Colonic mucosa (tissue), 4 donors: ENCODE results near the gene COL1A1. TPM values are rescaled to one million over a fixed set of nuclear protein-coding genes. Genes with fewer than 3 reads are reported as not detected.

Source experiments
- DNase-seq: peaks from one replicate; pipeline ENCODE4 v3.0.0-alpha.2; 2020
- H3K27ac ChIP-seq: fragments of 200-600 bp; one replicate; pipeline ENCODE4 v1.8.0; 2021
- H3K27me3 ChIP-seq: fragments of 200-600 bp; one replicate; pipeline ENCODE4 v1.8.0; 2021
- H3K36me3 ChIP-seq: fragments of 200-600 bp; one replicate; pipeline ENCODE4 v1.8.0; 2021
- H3K4me1 ChIP-seq: fragments of 200-600 bp; one replicate; pipeline ENCODE4 v1.8.0; 2021; ENCODE audit warnings: mild to moderate bottlenecking
- H3K4me3 ChIP-seq: fragments of 200-600 bp; one replicate; pipeline ENCODE4 v1.8.0; 2021
- H3K9ac ChIP-seq, 2 donors: one replicate each; pipeline ENCODE4 v1.7.0; 2013; ENCODE audit warnings: control low read depth in 2 of 2, low read depth in 2 of 2, low read length in 2 of 2
- H3K9me3 ChIP-seq: fragments of 200-600 bp; one replicate; pipeline ENCODE4 v1.8.0; 2021
- CTCF ChIP-seq: fragments of 200-600 bp; IDR thresholded peaks from one replicate; pipeline ENCODE4 v1.8.0; 2022; ENCODE audit warnings: antibody characterized with exemption, mild to moderate bottlenecking
- intact Hi-C: fragments of 100-400 bp; cut with DNase I; formaldehyde crosslinking; loops from one replicate; pipeline ENCODE4 v1.14.1; 2022
- total RNA-seq, 2 donors: library from RNA; stranded (reverse); fragmentation: NEBNext Ultra II Directional in 1 of 2; extraction: Animal tissue kit (Norgen Biotek cat#: 25700) in 1 of 2; gene quantifications; one replicate each; pipeline ENCODE4 v1.2.1, GENCODE V29; 2021
- donor health status: healthy.
- donor health status: DM: no; HTN: no; CAD: no.
- donor health status: DM: no; HTN: no; CAD: no.

Gene COL1A1
- total RNA-seq, 2 donors from 2014 or later = 74.7 to 127 TPM

- no peaks in the 10 kb centered on the region for H3K4me1 ChIP-seq
- intact Hi-C loops = no loop called here
- H3K9ac ChIP-seq = no peak overlapping the region
- no peaks in the 10 kb centered on the region for H3K36me3 ChIP-seq
- no peaks in the 10 kb centered on the region for H3K27me3 ChIP-seq
- no peak for TF ChIP-seq CTCF
- DNase-seq = no peak
- H3K27ac ChIP-seq = no peak overlapping the region
- H3K4me3 ChIP-seq = no peak overlapping the region
- no peaks in the 10 kb centered on the region for H3K9me3 ChIP-seq
Observed at GRCh38 chr17:50219342-50219741, 17.9 kb upstream of the COL1A1 start.

- Histone ChIP-seq H3K27me3 (no peaks in the 10 kb centered on the region), H3K9ac (no peak overlapping the region), H3K4me1 (no peaks in the 10 kb centered on the region), H3K9me3 (no peaks in the 10 kb centered on the region), H3K4me3 (no peak overlapping the region), H3K36me3 (no peaks in the 10 kb centered on the region), H3K27ac (peak overlapping the region; percentile 40)
- TF ChIP-seq CTCF = no peak
- no peak for DNase-seq
- intact Hi-C loops = no loop called here
Observed at GRCh38 chr17:50218771-50219315, 17.4 kb upstream of the COL1A1 start.

- no peaks in the 10 kb centered on the region for H3K27me3 ChIP-seq
- no peaks in the 10 kb centered on the region for H3K36me3 ChIP-seq
- H3K9ac ChIP-seq = no peak overlapping the region
- no peak for DNase-seq
- H3K4me1 ChIP-seq = no peaks in the 10 kb centered on the region
- no peak overlapping the region for H3K4me3 ChIP-seq
- no peaks in the 10 kb centered on the region for H3K9me3 ChIP-seq
- intact Hi-C loops = no loop called here
- TF ChIP-seq CTCF = no peak
- H3K27ac ChIP-seq = peak overlapping the region; percentile 40
Observed at GRCh38 chr17:50218071-50218759, 16.8 kb upstream of the COL1A1 start.

GRCh38 chr17:50217591-50217990 lies 16.2 kb upstream of the COL1A1 start:
- DNase-seq = no peak
- no peaks in the 10 kb centered on the region for H3K4me1 ChIP-seq
- no peaks in the 10 kb centered on the region for H3K9me3 ChIP-seq
- no peaks in the 10 kb centered on the region for H3K36me3 ChIP-seq
- no peak overlapping the region for H3K4me3 ChIP-seq
- H3K27ac ChIP-seq = no peak overlapping the region
- no peak overlapping the region for H3K9ac ChIP-seq
- intact Hi-C loops = no loop called here
- no peak for TF ChIP-seq CTCF
- H3K27me3 ChIP-seq = no peaks in the 10 kb centered on the region

- TF ChIP-seq CTCF = no peak
- Histone ChIP-seq H3K27me3 (no peaks in the 10 kb centered on the region), H3K27ac (no peak overlapping the region), H3K4me3 (no peak overlapping the region), H3K4me1 (no peaks in the 10 kb centered on the region), H3K9ac (no peak overlapping the region), H3K36me3 (no peaks in the 10 kb centered on the region), H3K9me3 (no peaks in the 10 kb centered on the region)
- DNase-seq = no peak
- intact Hi-C loops = no loop called here
Observed at GRCh38 chr17:50214976-50215760, 13.7 kb upstream of the COL1A1 start.
